ENCODE results near the gene CC2D2B. TPM values are rescaled to one million over a fixed set of nuclear protein-coding genes. Genes with fewer than 3 reads are reported as not detected.

The CC2D2B gene
- total and polyA plus RNA-seq, 2 of the 13 experiments (the other 11 are each of a cell fraction or from before 2014, with no cell fraction given), result 0.20 TPM; not detected in 1

- TF ChIP-seq ZNF446 (CRISPR knock-in tag; IDR thresholded peaks at IDR 0.05) (no peak), ZNF605 (CRISPR knock-in tag; IDR thresholded peaks at IDR 0.05) (peak; percentile 83; the same call in 1 of the 2 replicates), PTBP1 (IDR thresholded peaks at IDR 0.05; ENCODE audit: low read depth, low read length, poor library complexity, severe bottlenecking) (no peak), ZBTB4 (CRISPR knock-in tag; IDR thresholded peaks at IDR 0.05; ENCODE audit: borderline replicate concordance) (no peak), IRX3 (CRISPR knock-in tag; IDR thresholded peaks at IDR 0.05; ENCODE audit: borderline replicate concordance, low read depth) (peak; percentile 77; the same call in 1 of the 2 replicates), PBX3 (CRISPR knock-in tag; IDR thresholded peaks at IDR 0.05; ENCODE audit: borderline replicate concordance) (no peak), MBD4 (IDR thresholded peaks at IDR 0.05; ENCODE audit: borderline replicate concordance, low read length) (no peak), ZNF687 (CRISPR knock-in tag; IDR thresholded peaks at IDR 0.05) (peak; percentile 99), CBX1 (IDR thresholded peaks at IDR 0.05; ENCODE audit: low read depth) (no peak), ETV5 (CRISPR knock-in tag; IDR thresholded peaks at IDR 0.05; ENCODE audit: borderline replicate concordance) (0 out of 2 replicates have a peak, but pooled peaks have one; percentile 7), ZNF556 (CRISPR knock-in tag; IDR thresholded peaks at IDR 0.05; ENCODE audit: borderline replicate concordance) (peak; percentile 57; the same call in 1 of the 2 replicates), ZNF275 (CRISPR knock-in tag; IDR thresholded peaks at IDR 0.05; ENCODE audit: borderline replicate concordance) (0 out of 2 replicates have a peak, but pooled peaks have one; percentile 76), USF2 (IDR thresholded peaks at IDR 0.05; ENCODE audit: low read depth, low read length) (no peak), USF2 (CRISPR knock-in tag; IDR thresholded peaks at IDR 0.05; ENCODE audit: borderline replicate concordance) (no peak), SIN3B (IDR thresholded peaks at IDR 0.05; ENCODE audit: low read length) (no peak), RAD21 (CRISPR knock-in tag; IDR thresholded peaks at IDR 0.05) (no peak)
Measured at GRCh38 chr10:95907456-95908253, at the start of gene CC2D2B (continued).
